HG03457 (cell line): ENCODE measurements around the gene RELN.

ENCODE experiments used
- ATAC-seq: cut with Tn5 transposase; IDR thresholded peaks from one replicate; pipeline ENCODE4 v1.9.1; 2021; ENCODE audit warnings: moderate number of reproducible peaks; ENCODE audit not compliant: unreplicated experiment

The RELN gene

GRCh38 chr7:103432712-103433111 is 556.7 kb downstream of the RELN start:
- ATAC-seq = no peak

- no peak for ATAC-seq
These were observed 564.3 kb downstream of the RELN start for GRCh38 chr7:103425177-103425576.

GRCh38 chr7:103423467-103424179 is 565.8 kb downstream of the RELN start:
- no peak for ATAC-seq
